ENCODE data around the gene NFAM1. TPM values are rescaled to one million over a fixed set of nuclear protein-coding genes. Genes with fewer than 3 reads are reported as not detected.

The NFAM1 gene
- total and polyA plus RNA-seq, 11 donors: 0.33 to 13.5 (median 1.2) TPM

DNA sequence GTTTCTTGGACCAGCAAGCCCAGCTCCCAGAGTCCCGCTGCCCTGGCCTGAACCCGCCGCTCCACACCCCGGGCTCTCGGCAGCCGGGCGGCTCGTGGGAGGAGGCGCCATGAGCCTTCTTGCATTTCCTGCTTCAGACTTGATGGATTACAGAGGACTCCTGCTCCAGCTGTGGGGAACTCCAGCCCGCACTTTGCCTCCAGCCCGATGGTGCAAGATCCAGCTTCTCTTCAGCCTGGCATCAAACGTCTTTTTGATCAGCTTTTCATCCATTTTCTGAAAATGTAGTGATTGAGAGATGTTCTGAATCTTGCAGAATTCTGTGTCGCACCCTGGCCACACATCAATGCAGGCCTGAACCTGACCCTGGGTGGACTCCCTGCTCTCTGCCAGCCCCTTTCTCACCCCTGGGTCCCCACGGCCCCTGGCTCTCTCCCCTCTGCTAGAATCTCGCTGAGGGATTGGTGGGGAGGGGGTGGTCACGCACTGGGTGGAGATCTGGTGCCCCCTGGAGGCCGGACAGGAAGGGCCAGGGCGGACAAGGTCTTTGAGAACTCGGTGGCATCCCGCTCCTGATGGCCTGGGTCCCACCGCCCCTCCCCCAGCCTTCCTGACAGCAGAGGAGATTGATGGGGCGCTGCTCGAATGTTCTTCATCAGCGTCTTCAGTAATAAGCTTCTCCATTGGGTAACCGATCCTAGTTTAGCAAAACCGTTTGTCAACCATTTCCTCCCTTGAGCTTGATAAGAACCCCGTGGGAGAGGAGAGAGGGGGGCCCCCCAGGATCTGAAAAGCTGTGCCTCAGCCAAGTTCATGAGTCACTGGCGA lies 12.1 kb upstream of the NFAM1 start:
- Histone ChIP-seq H3K9me3 (peaks cover 0 to 4% (median 0%) of the 10 kb centered on the region in 12 donors), H3K36me3 (no peaks in the 10 kb centered on the region), H3K4me3 (peak overlapping the region in 11 of 12 donors; percentile 12 to 55 (median 47)), H3K27me3 (peaks cover 0 to 4% (median 0%) of the 10 kb centered on the region in 9 donors), H3K4me1 (peaks cover 0 to 40% (median 21%) of the 10 kb centered on the region in 12 donors), H3K27ac (peak overlapping the region in 10 of 12 donors; percentile 59 to 84 (median 67))
- 2 to 5% (median 3%) methylated on average over 17 to 28 of the region's 28 CpGs for WGBS, 4 donors
- TF ChIP-seq, protein P1, sequence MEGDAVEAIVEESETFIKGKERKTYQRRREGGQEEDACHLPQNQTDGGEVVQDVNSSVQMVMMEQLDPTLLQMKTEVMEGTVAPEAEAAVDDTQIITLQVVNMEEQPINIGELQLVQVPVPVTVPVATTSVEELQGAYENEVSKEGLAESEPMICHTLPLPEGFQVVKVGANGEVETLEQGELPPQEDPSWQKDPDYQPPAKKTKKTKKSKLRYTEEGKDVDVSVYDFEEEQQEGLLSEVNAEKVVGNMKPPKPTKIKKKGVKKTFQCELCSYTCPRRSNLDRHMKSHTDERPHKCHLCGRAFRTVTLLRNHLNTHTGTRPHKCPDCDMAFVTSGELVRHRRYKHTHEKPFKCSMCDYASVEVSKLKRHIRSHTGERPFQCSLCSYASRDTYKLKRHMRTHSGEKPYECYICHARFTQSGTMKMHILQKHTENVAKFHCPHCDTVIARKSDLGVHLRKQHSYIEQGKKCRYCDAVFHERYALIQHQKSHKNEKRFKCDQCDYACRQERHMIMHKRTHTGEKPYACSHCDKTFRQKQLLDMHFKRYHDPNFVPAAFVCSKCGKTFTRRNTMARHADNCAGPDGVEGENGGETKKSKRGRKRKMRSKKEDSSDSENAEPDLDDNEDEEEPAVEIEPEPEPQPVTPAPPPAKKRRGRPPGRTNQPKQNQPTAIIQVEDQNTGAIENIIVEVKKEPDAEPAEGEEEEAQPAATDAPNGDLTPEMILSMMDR (IDR thresholded peaks at IDR 0.05): peak; percentile 44 to 72 (median 60)
- TF ChIP-seq POLR2A (IDR thresholded peaks at IDR 0.05): no peak
- DNase-seq: peak; percentile 77 to 88 (median 82)
- ATAC-seq: peak; percentile 53 to 85 (median 83)
- intact Hi-C loops (cut with DNase I): loop anchor here in 3 of 10 donors (5.0 kb wide), 3 partner anchors 172 to 747 kb away; partner anchors contain the start of genes MEI1 (in 1 of the 3), SEPTIN3 (in 1 of the 3) and TCF20 (in 1 of the 3)

- Histone ChIP-seq H3K4me3 (peak overlapping the region in 9 of 12 donors; percentile 41 to 55 (median 48)), H3K36me3 (no peaks in the 10 kb centered on the region), H3K9me3 (peaks cover 0 to 4% (median 0%) of the 10 kb centered on the region in 12 donors), H3K27me3 (peaks cover 0 to 4% (median 0%) of the 10 kb centered on the region in 9 donors), H3K4me1 (peaks cover 0 to 48% (median 21%) of the 10 kb centered on the region in 12 donors), H3K27ac (peak overlapping the region in 10 of 12 donors; percentile 14 to 84 (median 67))
- DNase-seq (no peak), ATAC-seq (no peak)
- WGBS, 4 donors: 32 to 56% (median 36%) methylated on average over 2 to 6 of the region's 6 CpGs
- intact Hi-C loops (cut with DNase I): loop anchor here in 3 of 10 donors (5.0 kb wide), 3 partner anchors 171 to 746 kb away; partner anchors contain the start of genes MEI1 (in 1 of the 3), SEPTIN3 (in 1 of the 3) and TCF20 (in 1 of the 3)
- TF ChIP-seq, protein P1 (IDR thresholded peaks at IDR 0.05): no peak
- no peak for TF ChIP-seq POLR2A (IDR thresholded peaks at IDR 0.05)
Observed at GRCh38 chr22:42443240-42444076, 11.3 kb upstream of the NFAM1 start.

DNA sequence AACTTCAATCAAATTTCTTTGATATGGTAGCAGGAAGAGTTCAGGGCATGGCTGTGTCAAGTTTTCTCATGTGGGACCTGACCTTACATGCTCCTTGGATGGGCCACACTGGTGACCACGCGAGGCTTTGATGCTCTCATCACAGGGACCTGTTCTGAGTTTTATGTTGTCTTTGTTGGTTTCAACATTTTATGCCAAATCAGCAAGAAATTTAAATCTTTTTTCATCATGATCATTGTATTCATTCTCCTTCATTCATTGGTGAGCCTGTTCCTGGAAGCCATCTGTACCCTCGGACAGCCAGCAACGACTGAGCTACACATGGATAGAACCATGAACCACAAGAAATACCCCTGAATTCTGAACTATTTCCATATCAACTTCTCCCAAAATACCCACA lies 10.5 kb upstream of the NFAM1 start:
- TF ChIP-seq, protein P1 (IDR thresholded peaks at IDR 0.05): no peak
- no peak for TF ChIP-seq POLR2A (IDR thresholded peaks at IDR 0.05)
- H3K36me3 ChIP-seq: no peaks in the 10 kb centered on the region
- no peak overlapping the region for H3K4me3 ChIP-seq
- 84 to 86% (median 85%) methylated on average over 4 of the region's 4 CpGs for WGBS, 4 donors
- no peak overlapping the region for H3K27ac ChIP-seq
- DNase-seq (no peak), ATAC-seq (no peak)
- H3K27me3 ChIP-seq: peaks cover 0 to 7% (median 0%) of the 10 kb centered on the region in 9 donors
- peaks cover 0 to 55% (median 27%) of the 10 kb centered on the region in 12 donors for H3K4me1 ChIP-seq
- intact Hi-C loops (cut with DNase I): loop anchor here in 3 of 10 donors (5.0 kb wide), 3 partner anchors 170 to 745 kb away; partner anchors contain the start of genes MEI1 (in 1 of the 3), SEPTIN3 (in 1 of the 3) and TCF20 (in 1 of the 3)
- H3K9me3 ChIP-seq: peaks cover 0 to 4% (median 0%) of the 10 kb centered on the region in 12 donors
